ENCODE data around the gene BAZ2A. TPM values are rescaled to one million over a fixed set of nuclear protein-coding genes. Genes with fewer than 3 reads are reported as not detected.
"Not testable (repeated sequence)": the region's sequence is repeated elsewhere in the genome, so short reads cannot be mapped to it uniquely, and the experiment has no call there.

The BAZ2A gene
- total RNA-seq, result 100 to 1,000 TPM in 1 of 2 donors, 10 to 100 TPM in 1; 97.8 to 166 TPM

GRCh38 chr12:56630180-56630632 is at the start of gene BAZ2A:
Gene BAZ2A, minus strand, starts transcription at chr12:56630326. Its CDS starts 12,796 bp downstream, at chr12:56617530.
- Mint-ChIP-seq H3K27ac (peak within 1 kb of the TSS; percentile 77), H3K36me3 (ENCODE audit: low read depth) (peaks cover 73% of the 10 kb centered on the region), H3K27me3 (no peaks in the 10 kb centered on the region), H3K4me1 (peaks cover 52% of the 10 kb centered on the region), H3K9me3 (no peaks in the 10 kb centered on the region), H3K4me3 (peak within 1 kb of the TSS; percentile 83)
- peak; percentile 66 for ATAC-seq (replicated peaks)

GRCh38 chr12:56678852-56679251 is 48.7 kb upstream of the BAZ2A start:
- no peaks in the 10 kb centered on the region for H3K9me3 Mint-ChIP-seq
- ATAC-seq (replicated peaks), result no peak
- peak overlapping the region; percentile 33 for H3K27ac Mint-ChIP-seq
- peak overlapping the region; percentile 45 for H3K4me3 Mint-ChIP-seq
- no peaks in the 10 kb centered on the region for H3K27me3 Mint-ChIP-seq
- peaks cover 97% of the 10 kb centered on the region for H3K36me3 Mint-ChIP-seq (ENCODE audit: low read depth)
- peaks cover 20% of the 10 kb centered on the region for H3K4me1 Mint-ChIP-seq

- Mint-ChIP-seq H3K36me3 (ENCODE audit: low read depth) (peaks cover 97% of the 10 kb centered on the region), H3K4me1 (peaks cover 19% of the 10 kb centered on the region)
Measured at GRCh38 chr12:56677680-56678079, 47.6 kb upstream of the BAZ2A start.

GRCh38 chr12:56676851-56677580 is 46.9 kb upstream of the BAZ2A start:
- Mint-ChIP-seq H3K4me3 (no peak overlapping the region), H3K27me3 (no peaks in the 10 kb centered on the region), H3K36me3 (ENCODE audit: low read depth) (peaks cover 97% of the 10 kb centered on the region), H3K9me3 (no peaks in the 10 kb centered on the region), H3K27ac (peak overlapping the region; percentile 41), H3K4me1 (peaks cover 16% of the 10 kb centered on the region)
- peak; percentile 23 for ATAC-seq (replicated peaks)

More at GRCh38 chr12:56677680-56678079, 47.6 kb upstream of the BAZ2A start:
- H3K27ac Mint-ChIP-seq, result peak overlapping the region; percentile 49
- no peaks in the 10 kb centered on the region for H3K27me3 Mint-ChIP-seq
- peak; percentile 86 for ATAC-seq (replicated peaks)
- peak overlapping the region; percentile 45 for H3K4me3 Mint-ChIP-seq
- H3K9me3 Mint-ChIP-seq, result no peaks in the 10 kb centered on the region

GRCh38 chr12:56671608-56672007 is 41.5 kb upstream of the BAZ2A start:
- H3K4me1 Mint-ChIP-seq, result peaks cover 5% of the 10 kb centered on the region

GRCh38 chr12:56670836-56671235 is 40.7 kb upstream of the BAZ2A start:
- peaks cover 5% of the 10 kb centered on the region for H3K4me1 Mint-ChIP-seq
- H3K4me3 Mint-ChIP-seq, result no peak overlapping the region
- no peaks in the 10 kb centered on the region for H3K9me3 Mint-ChIP-seq
- peaks cover 97% of the 10 kb centered on the region for H3K36me3 Mint-ChIP-seq (ENCODE audit: low read depth)
- no peak for ATAC-seq (replicated peaks)
- H3K27ac Mint-ChIP-seq, result no peak overlapping the region
- H3K27me3 Mint-ChIP-seq, result no peaks in the 10 kb centered on the region

More at GRCh38 chr12:56671608-56672007, 41.5 kb upstream of the BAZ2A start:
- Mint-ChIP-seq H3K27ac (no peak overlapping the region), H3K36me3 (ENCODE audit: low read depth) (peaks cover 97% of the 10 kb centered on the region), H3K27me3 (no peaks in the 10 kb centered on the region), H3K9me3 (no peaks in the 10 kb centered on the region), H3K4me3 (no peak overlapping the region)
- ATAC-seq (replicated peaks), result no peak

GRCh38 chr12:56668197-56668457 is 38.0 kb upstream of the BAZ2A start:
- H3K27ac Mint-ChIP-seq, result peak overlapping the region; percentile 2
- peak overlapping the region; percentile 42 for H3K4me3 Mint-ChIP-seq
- no peaks in the 10 kb centered on the region for H3K9me3 Mint-ChIP-seq
- no peaks in the 10 kb centered on the region for H3K27me3 Mint-ChIP-seq
- peaks cover 6% of the 10 kb centered on the region for H3K4me1 Mint-ChIP-seq
- peaks cover 100% of the 10 kb centered on the region for H3K36me3 Mint-ChIP-seq (ENCODE audit: low read depth)
- peak; percentile 40 for ATAC-seq (replicated peaks)

- Mint-ChIP-seq H3K27ac (no peak overlapping the region), H3K4me3 (no peak overlapping the region), H3K9me3 (no peaks in the 10 kb centered on the region), H3K27me3 (no peaks in the 10 kb centered on the region), H3K4me1 (peaks cover 5% of the 10 kb centered on the region), H3K36me3 (ENCODE audit: low read depth) (peaks cover 50% of the 10 kb centered on the region)
- ATAC-seq (replicated peaks), result no peak
Measured at GRCh38 chr12:56661979-56662638, 32.0 kb upstream of the BAZ2A start.

- no peak for ATAC-seq (replicated peaks)
- no peaks in the 10 kb centered on the region for H3K27me3 Mint-ChIP-seq
- no peaks in the 10 kb centered on the region for H3K9me3 Mint-ChIP-seq
- H3K36me3 Mint-ChIP-seq (ENCODE audit: low read depth), result peaks cover 45% of the 10 kb centered on the region
- H3K4me1 Mint-ChIP-seq, result peaks cover 5% of the 10 kb centered on the region
- no peak overlapping the region for H3K27ac Mint-ChIP-seq
- no peak overlapping the region for H3K4me3 Mint-ChIP-seq
Measured at GRCh38 chr12:56661560-56661959, 31.4 kb upstream of the BAZ2A start.

- H3K4me3 Mint-ChIP-seq, result no peak overlapping the region
- H3K9me3 Mint-ChIP-seq, result no peaks in the 10 kb centered on the region
- no peaks in the 10 kb centered on the region for H3K27me3 Mint-ChIP-seq
- H3K27ac Mint-ChIP-seq, result no peak overlapping the region
- no peak for ATAC-seq (replicated peaks)
- peaks cover 5% of the 10 kb centered on the region for H3K4me1 Mint-ChIP-seq
- peaks cover 18% of the 10 kb centered on the region for H3K36me3 Mint-ChIP-seq (ENCODE audit: low read depth)
Measured at GRCh38 chr12:56658921-56659320, 28.8 kb upstream of the BAZ2A start.

- H3K27ac Mint-ChIP-seq, result peak overlapping the region; percentile 39
Measured at GRCh38 chr12:56657416-56658379, 27.6 kb upstream of the BAZ2A start.

GRCh38 chr12:56653781-56654180 is 23.7 kb upstream of the BAZ2A start:
- not testable (repeated sequence) for H3K27ac Mint-ChIP-seq; H3K4me1 Mint-ChIP-seq; H3K36me3 Mint-ChIP-seq (ENCODE audit: low read depth); ATAC-seq (replicated peaks); H3K9me3 Mint-ChIP-seq; H3K27me3 Mint-ChIP-seq; H3K4me3 Mint-ChIP-seq

More at GRCh38 chr12:56657416-56658379, 27.6 kb upstream of the BAZ2A start:
- H3K4me1 Mint-ChIP-seq, result no peaks in the 10 kb centered on the region
- H3K36me3 Mint-ChIP-seq (ENCODE audit: low read depth), result peaks cover 6% of the 10 kb centered on the region
- H3K27me3 Mint-ChIP-seq, result no peaks in the 10 kb centered on the region
- H3K9me3 Mint-ChIP-seq, result no peaks in the 10 kb centered on the region
- peak; percentile 98 for ATAC-seq (replicated peaks)
- peak overlapping the region; percentile 52 for H3K4me3 Mint-ChIP-seq

- Mint-ChIP-seq H3K36me3 (ENCODE audit: low read depth) (peaks cover 33% of the 10 kb centered on the region), H3K4me1 (peaks cover 13% of the 10 kb centered on the region)
- ATAC-seq (replicated peaks); H3K27ac Mint-ChIP-seq; H3K27me3 Mint-ChIP-seq; H3K9me3 Mint-ChIP-seq; H3K4me3 Mint-ChIP-seq: not testable (repeated sequence)
Measured at GRCh38 chr12:56648023-56648422, 17.9 kb upstream of the BAZ2A start.

GRCh38 chr12:56645717-56646446 is 15.8 kb upstream of the BAZ2A start, which contains the start of gene ATP5F1B:
Gene ATP5F1B, minus strand, starts transcription at chr12:56645984. Its CDS starts 21 bp downstream, at chr12:56645963.
- peak within 1 kb of the TSS; percentile 95 for H3K4me3 Mint-ChIP-seq
- H3K4me1 Mint-ChIP-seq, result peaks cover 13% of the 10 kb centered on the region
- no peaks in the 10 kb centered on the region for H3K9me3 Mint-ChIP-seq
- peaks cover 54% of the 10 kb centered on the region for H3K36me3 Mint-ChIP-seq (ENCODE audit: low read depth)
- ATAC-seq (replicated peaks), result peak; percentile 99
- H3K27me3 Mint-ChIP-seq, result no peaks in the 10 kb centered on the region
- H3K27ac Mint-ChIP-seq, result peak within 1 kb of the TSS; percentile 99

All from activated T-helper 17 cell treated with anti-CD3 and anti-CD28 coated beads, Interleukin-2, amount 50 U/mL, for 72 hours (primary cell).